GM23338 (cell line): ENCODE measurements around the gene CDH23. TPM values are rescaled to one million over a fixed set of nuclear protein-coding genes. Genes with fewer than 3 reads are reported as not detected.

Experiments used
- ATAC-seq: fragments of 200-7000 bp; cut with Tn5 transposase; 3 replicates; pipeline ENCODE4 v1.9.1; 2020
- DNase-seq: peaks from one replicate; pipeline ENCODE4 v3.0.0-alpha.2; 2015; ENCODE audit warnings: low spot score
- H2AFZ ChIP-seq: fragments of 200-600 bp; sonication (generic); 2 replicates; pipeline ENCODE4 v1.8.0; 2016; ENCODE audit warnings: antibody characterized with exemption, mild to moderate bottlenecking, moderate library complexity
- H3F3A ChIP-seq: fragments of 200-600 bp; sonication (generic); replicated peaks from 2 replicates; pipeline ENCODE4 v1.8.0; 2017; ENCODE audit warnings: antibody characterized with exemption, mixed run types, low read depth
- H3K27ac ChIP-seq: fragments of 200-600 bp; sonication (generic); 2 replicates; pipeline ENCODE4 v1.6.1; 2016; ENCODE audit warnings: low read depth
- H3K27me3 ChIP-seq: fragments of 200-600 bp; sonication (generic); 2 replicates; pipeline ENCODE4 v1.8.0; 2016; ENCODE audit warnings: mild to moderate bottlenecking, mixed run types, moderate library complexity; ENCODE audit not compliant: insufficient read depth
- H3K36me3 ChIP-seq: fragments of 200-600 bp; sonication (generic); 2 replicates; pipeline ENCODE4 v1.8.0; 2016; ENCODE audit warnings: mild to moderate bottlenecking; ENCODE audit not compliant: insufficient read depth
- H3K4me1 ChIP-seq: fragments of 200-600 bp; sonication (generic); 2 replicates; pipeline ENCODE4 v1.8.0; 2016; ENCODE audit warnings: mild to moderate bottlenecking, moderate library complexity; ENCODE audit not compliant: insufficient read depth
- H3K4me2 ChIP-seq: fragments of 200-600 bp; sonication (generic); 2 replicates; pipeline ENCODE4 v1.7.1; 2017; ENCODE audit warnings: mixed run types
- H3K4me3 ChIP-seq: fragments of 200-600 bp; sonication (generic); 2 replicates; pipeline ENCODE4 v1.6.1; 2016; ENCODE audit warnings: mixed run types
- H3K79me2 ChIP-seq: fragments of 200-600 bp; sonication (generic); replicated peaks from 2 replicates; pipeline ENCODE4 v1.8.0; 2017; ENCODE audit warnings: mild to moderate bottlenecking; ENCODE audit not compliant: insufficient read depth
- H3K9me2 ChIP-seq: fragments of 200-600 bp; sonication (generic); 2 replicates; pipeline ENCODE4 v1.8.0; 2017; ENCODE audit not compliant: insufficient read depth
- H4K20me1 ChIP-seq: fragments of 200-600 bp; sonication (generic); replicated peaks from 2 replicates; pipeline ENCODE4 v1.8.0; 2017; ENCODE audit warnings: mild to moderate bottlenecking; ENCODE audit not compliant: insufficient read depth
- H3K27ac Mint-ChIP-seq: 2 replicates; pipeline ENCODE4 v1.8.0; 2020; ENCODE audit warnings: inconsistent platforms, mild to moderate bottlenecking, moderate library complexity, mixed read lengths
- H3K27me3 Mint-ChIP-seq: 3 replicates; pipeline ENCODE4 v1.8.0; 2022; ENCODE audit warnings: low read depth, mild to moderate bottlenecking, moderate library complexity, mixed read lengths, inconsistent platforms; ENCODE audit not compliant: insufficient read depth, poor library complexity
- H3K36me3 Mint-ChIP-seq: 3 replicates; pipeline ENCODE4 v1.8.0; 2021; ENCODE audit warnings: low read depth, mild to moderate bottlenecking, inconsistent platforms, moderate library complexity, mixed read lengths
- H3K4me1 Mint-ChIP-seq: 3 replicates; pipeline ENCODE4 v1.8.0; 2020; ENCODE audit warnings: mild to moderate bottlenecking, inconsistent platforms, mixed read lengths
- H3K4me3 Mint-ChIP-seq: 3 replicates; pipeline ENCODE4 v1.8.0; 2021; ENCODE audit warnings: moderate library complexity, mild to moderate bottlenecking, inconsistent platforms, mixed read lengths
- H3K9me3 Mint-ChIP-seq: 3 replicates; pipeline ENCODE4 v1.8.0; 2020; ENCODE audit warnings: moderate library complexity, mild to moderate bottlenecking, inconsistent platforms, mixed read lengths
- EZH2 ChIP-seq: fragments of 200-600 bp; sonication (generic); IDR thresholded peaks from one replicate; pipeline ENCODE4 v1.8.0; 2017; ENCODE audit warnings: antibody characterized with exemption, mild to moderate bottlenecking, low read depth; ENCODE audit not compliant: unreplicated experiment
- EZH2phosphoT487 ChIP-seq: fragments of 200-600 bp; sonication (generic); IDR thresholded peaks from one replicate; pipeline ENCODE4 v1.8.1; 2018; ENCODE audit warnings: antibody characterized with exemption; ENCODE audit not compliant: unreplicated experiment
- JUNB ChIP-seq: IDR thresholded peaks from one replicate; pipeline ENCODE4 v1.6.1; 2016; ENCODE audit warnings: antibody characterized with exemption; ENCODE audit not compliant: unreplicated experiment
- NANOG ChIP-seq: IDR thresholded peaks from 2 replicates; pipeline ENCODE4 v1.6.1; 2016; ENCODE audit warnings: antibody characterized with exemption, borderline replicate concordance
- ZNF114 ChIP-seq: fragments of 250-450 bp; sonication (Bioruptor Pico); IDR thresholded peaks from 2 replicates; pipeline ENCODE4 v1.5.0; 2020; ENCODE audit warnings: mild to moderate bottlenecking, moderate library complexity
- polyA plus RNA-seq: library from polyadenylated mRNA; unstranded; fragments of >200 nt; fragmentation: Nextera tagmentation; extraction: Ambion mirVana; gene quantifications from 2 replicates; pipeline ENCODE4 v1.2.1, GENCODE V29; 2016
- total RNA-seq: library from RNA; depleted of rRNA; stranded (reverse); fragments of >200 nt; shearing (Covaris generic); gene quantifications from 2 replicates; pipeline ENCODE4 v1.2.3, GENCODE V29; 2014
- TF ChIP-seq, protein P1 (sequence below): fragments of 250-450 bp; sonication (Bioruptor Pico); IDR thresholded peaks from 2 replicates; pipeline ENCODE4 v1.5.0; 2020; ENCODE audit warnings: mild to moderate bottlenecking, moderate library complexity
- TF ChIP-seq, protein P2 (sequence below), 2 experiments: fragments of 200-600 bp in 1 of 2; sonication (generic) in 1 of 2; conservative IDR thresholded peaks; 2 replicates each; pipeline versions ENCODE4 v1.5.1 to v1.6.1; 2016 to 2017; ENCODE audit warnings: antibody characterized with exemption in 2 of 2, low read depth in 2 of 2, mild to moderate bottlenecking in 2 of 2, moderate library complexity in 1 of 2
- TF ChIP-seq, protein P3 (sequence below): IDR thresholded peaks from one replicate; pipeline ENCODE4 v1.6.1; 2018; ENCODE audit warnings: antibody characterized with exemption; ENCODE audit not compliant: unreplicated experiment

CDH23 gene
- total and polyA plus RNA-seq, 2 experiments from 2014 or later = 0.95 to 4.3 TPM

DNA sequence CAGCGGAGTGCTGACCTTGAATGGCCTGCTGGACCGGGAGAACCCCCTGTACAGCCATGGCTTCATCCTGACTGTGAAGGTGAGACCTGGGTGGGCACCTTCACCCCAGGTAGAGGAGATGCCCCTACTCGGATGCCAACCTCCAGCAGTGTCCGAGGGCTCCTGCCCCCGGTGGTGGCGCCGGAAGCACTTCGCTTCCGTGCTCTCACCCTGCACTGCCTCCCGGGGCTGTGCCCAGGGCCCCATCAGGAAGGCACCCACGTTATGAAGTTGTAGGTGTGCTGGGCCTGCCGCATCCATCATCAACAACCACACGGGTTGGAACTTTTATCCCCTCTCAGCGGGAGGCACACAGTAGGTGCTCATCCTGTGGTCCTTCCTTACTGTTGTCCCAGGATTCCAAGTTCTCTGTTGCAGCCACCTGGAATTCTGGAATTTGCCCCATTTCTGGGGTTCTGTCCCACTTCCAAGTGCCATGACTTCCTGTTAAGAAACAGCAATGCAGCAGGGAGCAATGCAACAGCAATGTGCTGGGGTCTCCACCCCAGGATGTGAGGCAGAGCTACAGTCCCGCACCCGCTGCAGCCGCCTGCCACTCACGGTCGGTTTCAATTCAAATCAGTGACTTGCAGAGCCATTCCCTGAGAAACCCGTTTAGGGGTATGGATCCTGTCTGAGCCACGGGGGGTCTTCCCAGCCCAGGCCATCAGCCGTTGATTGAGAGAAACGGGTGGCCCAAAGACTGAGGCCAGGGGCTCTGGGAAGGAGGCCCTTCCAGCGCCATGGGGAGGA, 219.0 kb downstream of the CDH23 start (continued):
- TF ChIP-seq, protein P1, sequence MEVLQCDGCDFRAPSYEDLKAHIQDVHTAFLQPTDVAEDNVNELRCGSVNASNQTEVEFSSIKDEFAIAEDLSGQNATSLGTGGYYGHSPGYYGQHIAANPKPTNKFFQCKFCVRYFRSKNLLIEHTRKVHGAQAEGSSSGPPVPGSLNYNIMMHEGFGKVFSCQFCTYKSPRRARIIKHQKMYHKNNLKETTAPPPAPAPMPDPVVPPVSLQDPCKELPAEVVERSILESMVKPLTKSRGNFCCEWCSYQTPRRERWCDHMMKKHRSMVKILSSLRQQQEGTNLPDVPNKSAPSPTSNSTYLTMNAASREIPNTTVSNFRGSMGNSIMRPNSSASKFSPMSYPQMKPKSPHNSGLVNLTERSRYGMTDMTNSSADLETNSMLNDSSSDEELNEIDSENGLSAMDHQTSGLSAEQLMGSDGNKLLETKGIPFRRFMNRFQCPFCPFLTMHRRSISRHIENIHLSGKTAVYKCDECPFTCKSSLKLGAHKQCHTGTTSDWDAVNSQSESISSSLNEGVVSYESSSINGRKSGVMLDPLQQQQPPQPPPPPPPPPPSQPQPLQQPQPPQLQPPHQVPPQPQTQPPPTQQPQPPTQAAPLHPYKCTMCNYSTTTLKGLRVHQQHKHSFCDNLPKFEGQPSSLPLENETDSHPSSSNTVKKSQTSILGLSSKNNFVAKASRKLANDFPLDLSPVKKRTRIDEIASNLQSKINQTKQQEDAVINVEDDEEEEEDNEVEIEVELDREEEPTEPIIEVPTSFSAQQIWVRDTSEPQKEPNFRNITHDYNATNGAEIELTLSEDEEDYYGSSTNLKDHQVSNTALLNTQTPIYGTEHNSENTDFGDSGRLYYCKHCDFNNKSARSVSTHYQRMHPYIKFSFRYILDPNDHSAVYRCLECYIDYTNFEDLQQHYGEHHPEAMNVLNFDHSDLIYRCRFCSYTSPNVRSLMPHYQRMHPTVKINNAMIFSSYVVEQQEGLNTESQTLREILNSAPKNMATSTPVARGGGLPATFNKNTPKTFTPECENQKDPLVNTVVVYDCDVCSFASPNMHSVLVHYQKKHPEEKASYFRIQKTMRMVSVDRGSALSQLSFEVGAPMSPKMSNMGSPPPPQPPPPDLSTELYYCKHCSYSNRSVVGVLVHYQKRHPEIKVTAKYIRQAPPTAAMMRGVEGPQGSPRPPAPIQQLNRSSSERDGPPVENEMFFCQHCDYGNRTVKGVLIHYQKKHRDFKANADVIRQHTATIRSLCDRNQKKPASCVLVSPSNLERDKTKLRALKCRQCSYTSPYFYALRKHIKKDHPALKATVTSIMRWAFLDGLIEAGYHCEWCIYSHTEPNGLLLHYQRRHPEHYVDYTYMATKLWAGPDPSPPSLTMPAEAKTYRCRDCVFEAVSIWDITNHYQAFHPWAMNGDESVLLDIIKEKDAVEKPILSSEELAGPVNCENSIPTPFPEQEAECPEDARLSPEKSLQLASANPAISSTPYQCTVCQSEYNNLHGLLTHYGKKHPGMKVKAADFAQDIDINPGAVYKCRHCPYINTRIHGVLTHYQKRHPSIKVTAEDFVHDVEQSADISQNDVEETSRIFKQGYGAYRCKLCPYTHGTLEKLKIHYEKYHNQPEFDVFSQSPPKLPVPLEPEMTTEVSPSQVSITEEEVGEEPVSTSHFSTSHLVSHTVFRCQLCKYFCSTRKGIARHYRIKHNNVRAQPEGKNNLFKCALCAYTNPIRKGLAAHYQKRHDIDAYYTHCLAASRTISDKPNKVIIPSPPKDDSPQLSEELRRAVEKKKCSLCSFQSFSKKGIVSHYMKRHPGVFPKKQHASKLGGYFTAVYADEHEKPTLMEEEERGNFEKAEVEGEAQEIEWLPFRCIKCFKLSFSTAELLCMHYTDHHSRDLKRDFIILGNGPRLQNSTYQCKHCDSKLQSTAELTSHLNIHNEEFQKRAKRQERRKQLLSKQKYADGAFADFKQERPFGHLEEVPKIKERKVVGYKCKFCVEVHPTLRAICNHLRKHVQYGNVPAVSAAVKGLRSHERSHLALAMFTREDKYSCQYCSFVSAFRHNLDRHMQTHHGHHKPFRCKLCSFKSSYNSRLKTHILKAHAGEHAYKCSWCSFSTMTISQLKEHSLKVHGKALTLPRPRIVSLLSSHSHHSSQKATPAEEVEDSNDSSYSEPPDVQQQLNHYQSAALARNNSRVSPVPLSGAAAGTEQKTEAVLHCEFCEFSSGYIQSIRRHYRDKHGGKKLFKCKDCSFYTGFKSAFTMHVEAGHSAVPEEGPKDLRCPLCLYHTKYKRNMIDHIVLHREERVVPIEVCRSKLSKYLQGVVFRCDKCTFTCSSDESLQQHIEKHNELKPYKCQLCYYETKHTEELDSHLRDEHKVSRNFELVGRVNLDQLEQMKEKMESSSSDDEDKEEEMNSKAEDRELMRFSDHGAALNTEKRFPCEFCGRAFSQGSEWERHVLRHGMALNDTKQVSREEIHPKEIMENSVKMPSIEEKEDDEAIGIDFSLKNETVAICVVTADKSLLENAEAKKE (CRISPR knock-in tag) = no peak
- TF ChIP-seq, protein P2, sequence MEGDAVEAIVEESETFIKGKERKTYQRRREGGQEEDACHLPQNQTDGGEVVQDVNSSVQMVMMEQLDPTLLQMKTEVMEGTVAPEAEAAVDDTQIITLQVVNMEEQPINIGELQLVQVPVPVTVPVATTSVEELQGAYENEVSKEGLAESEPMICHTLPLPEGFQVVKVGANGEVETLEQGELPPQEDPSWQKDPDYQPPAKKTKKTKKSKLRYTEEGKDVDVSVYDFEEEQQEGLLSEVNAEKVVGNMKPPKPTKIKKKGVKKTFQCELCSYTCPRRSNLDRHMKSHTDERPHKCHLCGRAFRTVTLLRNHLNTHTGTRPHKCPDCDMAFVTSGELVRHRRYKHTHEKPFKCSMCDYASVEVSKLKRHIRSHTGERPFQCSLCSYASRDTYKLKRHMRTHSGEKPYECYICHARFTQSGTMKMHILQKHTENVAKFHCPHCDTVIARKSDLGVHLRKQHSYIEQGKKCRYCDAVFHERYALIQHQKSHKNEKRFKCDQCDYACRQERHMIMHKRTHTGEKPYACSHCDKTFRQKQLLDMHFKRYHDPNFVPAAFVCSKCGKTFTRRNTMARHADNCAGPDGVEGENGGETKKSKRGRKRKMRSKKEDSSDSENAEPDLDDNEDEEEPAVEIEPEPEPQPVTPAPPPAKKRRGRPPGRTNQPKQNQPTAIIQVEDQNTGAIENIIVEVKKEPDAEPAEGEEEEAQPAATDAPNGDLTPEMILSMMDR (conservative IDR thresholded peaks at IDR 0.05; ENCODE audit: low read depth in 2 of 2) = no peak
- no peak for TF ChIP-seq JUNB

DNA sequence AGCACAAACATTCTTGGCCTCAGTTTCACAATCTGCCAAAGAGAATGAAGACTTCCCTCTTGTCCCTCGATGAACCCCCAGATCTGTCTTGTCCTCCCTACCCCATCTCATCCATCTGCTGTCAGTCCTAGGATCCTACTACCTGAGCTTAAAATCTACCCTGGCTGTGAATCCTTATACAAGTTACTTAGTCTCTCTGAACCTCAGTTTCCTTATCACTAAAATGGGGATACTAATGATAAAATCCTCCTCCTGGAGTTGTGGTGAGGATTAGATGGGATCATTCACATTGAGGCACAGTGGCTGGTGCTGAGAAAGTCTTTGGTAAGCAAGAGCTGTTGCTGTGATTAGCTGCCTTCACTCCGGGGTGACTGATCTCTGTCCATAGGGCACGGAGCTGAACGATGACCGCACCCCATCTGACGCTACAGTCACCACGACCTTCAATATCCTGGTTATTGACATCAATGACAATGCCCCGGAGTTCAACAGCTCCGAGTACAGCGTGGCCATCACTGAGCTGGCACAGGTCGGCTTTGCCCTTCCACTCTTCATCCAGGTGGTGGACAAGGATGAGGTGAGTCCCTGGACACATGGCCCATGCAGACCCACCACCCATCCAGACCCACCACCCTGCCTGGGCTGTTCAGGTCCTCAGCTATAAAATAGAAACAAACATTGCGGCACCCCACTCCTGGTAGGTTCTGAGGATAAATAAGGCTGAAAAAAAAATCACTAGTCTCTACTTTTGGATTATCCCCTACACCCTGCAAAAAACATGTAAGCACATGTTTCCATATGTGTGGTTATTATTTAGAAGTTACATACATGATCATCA, 220.3 kb downstream of the CDH23 start:
- Mint-ChIP-seq H3K27ac (no peak overlapping the region), H3K4me3 (no peak overlapping the region), H3K27me3 (peaks cover 19% of the 10 kb centered on the region), H3K4me1 (peaks cover 34% of the 10 kb centered on the region), H3K9me3 (peaks cover 10% of the 10 kb centered on the region), H3K36me3 (peaks cover 15% of the 10 kb centered on the region)
- Histone ChIP-seq H3K79me2 (no peaks in the 10 kb centered on the region), H2AFZ (no peak overlapping the region), H3K27ac (no peak overlapping the region), H3K9me2 (no peaks in the 10 kb centered on the region), H3K4me1 (peaks cover 13% of the 10 kb centered on the region), H3K4me3 (no peak overlapping the region), H3K36me3 (no peaks in the 10 kb centered on the region), H3K4me2 (no peak overlapping the region), H4K20me1 (no peaks in the 10 kb centered on the region), H3K27me3 (no peaks in the 10 kb centered on the region), H3F3A (peaks cover 6% of the 10 kb centered on the region)
- ATAC-seq (no peak), DNase-seq (no peak)
- TF ChIP-seq, protein P3, sequence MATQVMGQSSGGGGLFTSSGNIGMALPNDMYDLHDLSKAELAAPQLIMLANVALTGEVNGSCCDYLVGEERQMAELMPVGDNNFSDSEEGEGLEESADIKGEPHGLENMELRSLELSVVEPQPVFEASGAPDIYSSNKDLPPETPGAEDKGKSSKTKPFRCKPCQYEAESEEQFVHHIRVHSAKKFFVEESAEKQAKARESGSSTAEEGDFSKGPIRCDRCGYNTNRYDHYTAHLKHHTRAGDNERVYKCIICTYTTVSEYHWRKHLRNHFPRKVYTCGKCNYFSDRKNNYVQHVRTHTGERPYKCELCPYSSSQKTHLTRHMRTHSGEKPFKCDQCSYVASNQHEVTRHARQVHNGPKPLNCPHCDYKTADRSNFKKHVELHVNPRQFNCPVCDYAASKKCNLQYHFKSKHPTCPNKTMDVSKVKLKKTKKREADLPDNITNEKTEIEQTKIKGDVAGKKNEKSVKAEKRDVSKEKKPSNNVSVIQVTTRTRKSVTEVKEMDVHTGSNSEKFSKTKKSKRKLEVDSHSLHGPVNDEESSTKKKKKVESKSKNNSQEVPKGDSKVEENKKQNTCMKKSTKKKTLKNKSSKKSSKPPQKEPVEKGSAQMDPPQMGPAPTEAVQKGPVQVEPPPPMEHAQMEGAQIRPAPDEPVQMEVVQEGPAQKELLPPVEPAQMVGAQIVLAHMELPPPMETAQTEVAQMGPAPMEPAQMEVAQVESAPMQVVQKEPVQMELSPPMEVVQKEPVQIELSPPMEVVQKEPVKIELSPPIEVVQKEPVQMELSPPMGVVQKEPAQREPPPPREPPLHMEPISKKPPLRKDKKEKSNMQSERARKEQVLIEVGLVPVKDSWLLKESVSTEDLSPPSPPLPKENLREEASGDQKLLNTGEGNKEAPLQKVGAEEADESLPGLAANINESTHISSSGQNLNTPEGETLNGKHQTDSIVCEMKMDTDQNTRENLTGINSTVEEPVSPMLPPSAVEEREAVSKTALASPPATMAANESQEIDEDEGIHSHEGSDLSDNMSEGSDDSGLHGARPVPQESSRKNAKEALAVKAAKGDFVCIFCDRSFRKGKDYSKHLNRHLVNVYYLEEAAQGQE = no peak
- TF ChIP-seq NANOG = no peak
- TF ChIP-seq EZH2phosphoT487 = no peak
- no peak for TF ChIP-seq EZH2
- no peak for TF ChIP-seq ZNF114
